Transverse colon (tissue), 4 donors: ENCODE measurements around the gene CMKLR1. TPM values are rescaled to one million over a fixed set of nuclear protein-coding genes. Genes with fewer than 3 reads are reported as not detected.

ENCODE experiments used
- DNase-seq: peaks from one replicate; pipeline ENCODE4 v3.0.0-alpha.2; 2019
- H3K27ac ChIP-seq, 4 donors: fragments of 200-600 bp; sonication (generic); 2 replicates each; pipeline ENCODE4 v1.5.1; 2016 to 2018; ENCODE audit warnings: inconsistent platforms in 4 of 4
- H3K27me3 ChIP-seq: fragments of 200-600 bp; sonication (generic); 2 replicates; pipeline ENCODE4 v1.5.1; 2017; ENCODE audit warnings: inconsistent platforms
- H3K36me3 ChIP-seq, 4 donors: fragments of 200-600 bp; sonication (generic); 2 replicates each; pipeline ENCODE4 v1.5.1; 2017 to 2019; ENCODE audit warnings: inconsistent platforms in 4 of 4
- H3K4me1 ChIP-seq, 4 donors: fragments of 200-600 bp; sonication (generic); 2 replicates each; pipeline ENCODE4 v1.5.1; 2017 to 2020; ENCODE audit warnings: inconsistent platforms in 4 of 4
- H3K4me3 ChIP-seq, 4 donors: fragments of 200-600 bp; sonication (generic); 1 replicate in 1 of 4; 2 replicates in 3 of 4; pipeline versions ENCODE4 v1.5.1 to v1.6.1; 2017 to 2019; ENCODE audit warnings: inconsistent platforms in 4 of 4
- H3K9me3 ChIP-seq, 2 donors: fragments of 200-600 bp; sonication (generic); 2 replicates each; pipeline ENCODE4 v1.5.1; 2017 to 2019; ENCODE audit warnings: inconsistent platforms in 2 of 2
- EP300 ChIP-seq: sonication (generic); formaldehyde crosslinking; IDR thresholded peaks from one replicate; pipeline ENCODE4 v1.6.1; 2017; ENCODE audit warnings: antibody characterized with exemption, low read depth
- POLR2A ChIP-seq: fragments of 450-650 bp; IDR thresholded peaks from one replicate; pipeline ENCODE4 v1.6.1; 2016; ENCODE audit warnings: antibody characterized with exemption, mild to moderate bottlenecking, moderate library complexity
- POLR2AphosphoS5 ChIP-seq, 3 donors: sonication (generic); formaldehyde crosslinking; IDR thresholded peaks; one replicate each; pipeline ENCODE4 v1.6.1; 2016; ENCODE audit warnings: antibody characterized with exemption in 3 of 3
- WGBS, 2 donors: methylation state at CpG; one replicate each; pipeline ENCODE4 v1.1.5; 2018; ENCODE audit warnings: low coverage in 1 of 2; 5-methylcytosine and 5-hydroxymethylcytosine counted together
- in situ Hi-C, 4 donors: fragments of 200-750 bp; cut with MboI; loops; one replicate each; pipeline versions ENCODE4 v1.15.0 to v1.15.1; 2017; ENCODE audit warnings: low sequenced_read_pairs in 3 of 4, low pct_ligation_motif_present in 1 of 4, low pct_unique_long_range_greater_than_20kb in 1 of 4
- intact Hi-C: fragments of 100-400 bp; cut with DNase I; formaldehyde crosslinking; loops from one replicate; pipeline ENCODE4 v1.15.1; 2023; ENCODE audit warnings: low total_unique reads
- total RNA-seq, 4 donors: library from RNA; depleted of rRNA; stranded (reverse); fragments of >200 nt; gene quantifications; one replicate each; pipeline ENCODE4 v1.1.0, GENCODE V29; 2016
- TF ChIP-seq, protein P1 (sequence below), 5 experiments: fragments of 200-600 bp in 3 of 5; fragments of 450-650 bp in 2 of 5; sonication (generic) in 3 of 5; IDR thresholded peaks; 1 replicate in 2 of 5; 2 replicates in 3 of 5; pipeline ENCODE4 v1.5.1; 2016 to 2017; ENCODE audit warnings: antibody characterized with exemption in 5 of 5, inconsistent platforms in 3 of 5, mild to moderate bottlenecking in 2 of 5, moderate library complexity in 1 of 5

The CMKLR1 gene
- total RNA-seq, 4 donors from 2014 or later, result 4.2 to 13.5 (median 4.5) TPM

DNA sequence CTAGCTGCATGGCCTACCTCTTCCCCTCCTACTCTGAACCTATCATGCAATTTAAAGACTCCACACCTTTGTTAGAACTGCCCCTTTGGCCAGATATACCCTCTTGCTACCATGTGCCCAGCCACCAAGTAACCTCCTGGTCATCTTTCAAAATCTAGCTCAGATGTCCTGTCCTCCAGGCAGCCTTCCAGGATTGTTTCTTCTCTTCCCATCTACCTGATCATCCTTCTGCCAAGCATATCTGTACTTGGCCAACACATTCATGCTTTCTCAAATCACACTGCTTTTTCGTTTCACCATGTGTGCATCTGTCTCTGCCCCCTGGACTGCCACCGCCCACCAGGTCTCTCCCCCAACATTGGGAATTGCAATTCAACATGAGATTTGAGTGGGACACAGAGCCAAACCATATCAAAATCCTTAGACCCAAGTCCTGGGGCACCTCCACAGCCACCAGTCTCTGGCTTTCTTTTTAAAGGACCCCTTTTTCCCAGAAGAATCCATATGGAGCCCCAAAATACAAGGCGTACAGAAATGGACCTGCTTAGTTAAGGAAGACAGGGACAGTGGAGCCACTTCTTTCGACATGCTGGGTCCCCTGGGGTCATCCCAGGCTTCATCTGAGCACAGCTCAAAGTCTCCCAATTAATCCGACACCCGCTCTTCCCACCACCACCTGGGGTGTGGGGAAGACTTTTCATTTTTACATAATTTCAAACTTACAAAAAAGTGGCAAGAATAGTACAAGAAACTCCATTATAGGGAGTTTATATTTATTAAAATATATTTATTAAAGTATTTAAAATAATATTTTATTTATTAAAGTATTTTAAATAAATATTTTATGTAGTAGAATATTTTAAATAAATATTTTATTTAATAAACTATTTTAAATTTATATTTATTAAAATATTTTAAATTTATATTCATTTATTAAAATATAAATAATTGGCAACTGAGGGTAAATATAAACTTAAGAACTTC, 7.9 kb upstream of the CMKLR1 start:
- intact Hi-C loops, result no loop called here
- 78 to 85% methylated on average over 5 to 6 of the region's 6 CpGs for WGBS, 2 donors

DNA sequence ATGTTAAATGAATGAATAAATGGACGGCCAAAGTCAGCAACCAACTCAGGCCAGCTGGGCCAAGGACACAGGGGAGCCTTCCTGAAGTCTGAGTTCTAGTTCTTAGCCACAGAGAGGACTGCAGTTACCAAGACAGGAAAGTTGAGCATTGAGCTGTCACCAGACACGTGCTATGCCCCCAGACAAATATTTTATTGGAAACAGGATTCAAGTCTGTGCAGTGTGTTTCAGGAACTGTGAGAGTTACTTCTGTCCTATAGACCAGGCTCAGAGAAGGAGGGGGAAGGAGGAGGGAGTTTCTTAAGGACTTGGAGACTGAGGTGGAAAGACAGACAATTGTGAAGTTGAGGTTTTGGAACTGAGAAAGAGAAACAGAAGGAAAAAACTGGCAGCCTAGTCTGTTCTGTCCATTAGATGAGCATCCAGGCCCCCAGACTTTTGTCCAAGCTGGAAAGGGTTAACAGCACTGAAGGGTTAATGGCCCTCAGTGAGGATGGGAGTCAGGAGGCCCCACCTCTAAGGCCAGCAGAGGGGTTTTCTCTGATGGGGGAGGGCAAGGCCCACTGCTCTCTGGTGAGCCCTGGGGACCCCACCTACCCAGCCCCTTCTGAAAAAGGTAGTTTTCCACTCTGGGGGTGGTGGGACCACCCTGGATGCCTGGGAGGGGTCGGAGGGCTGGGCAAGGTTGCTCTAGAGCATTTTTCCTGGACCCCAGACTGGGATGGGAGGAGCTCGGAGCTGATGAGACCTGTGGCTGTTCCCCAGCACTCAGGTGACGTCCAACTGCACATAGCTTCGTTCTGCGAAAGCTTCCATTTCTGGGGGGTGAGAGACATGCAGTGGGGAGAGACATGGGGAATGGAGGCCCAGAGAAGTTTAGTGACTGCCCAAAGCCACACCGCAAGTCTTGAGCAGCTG, 6.9 kb upstream of the CMKLR1 start:
- no peak for TF ChIP-seq POLR2A
- no peak for TF ChIP-seq EP300
- Histone ChIP-seq H3K4me1 (no peaks in the 10 kb centered on the region), H3K36me3 (no peaks in the 10 kb centered on the region), H3K27ac (no peak overlapping the region), H3K27me3 (no peaks in the 10 kb centered on the region), H3K4me3 (no peak overlapping the region), H3K9me3 (no peaks in the 10 kb centered on the region)
- in situ Hi-C loops, result no loop called here
- DNase-seq, result no peak
- intact Hi-C loops, result no loop called here
- 0 to 52% methylated on average over 2 to 8 of the region's 8 CpGs for WGBS, 2 donors

More for the DNA sequence above, 7.9 kb upstream of the CMKLR1 start:
- Histone ChIP-seq H3K27me3 (no peaks in the 10 kb centered on the region), H3K27ac (no peak overlapping the region), H3K9me3 (no peaks in the 10 kb centered on the region), H3K4me1 (no peaks in the 10 kb centered on the region), H3K36me3 (no peaks in the 10 kb centered on the region), H3K4me3 (no peak overlapping the region)
- TF ChIP-seq EP300 (no peak), POLR2AphosphoS5 (IDR thresholded peaks at IDR 0.05) (no peak)
- in situ Hi-C loops, result no loop called here
- DNase-seq, result no peak

DNA sequence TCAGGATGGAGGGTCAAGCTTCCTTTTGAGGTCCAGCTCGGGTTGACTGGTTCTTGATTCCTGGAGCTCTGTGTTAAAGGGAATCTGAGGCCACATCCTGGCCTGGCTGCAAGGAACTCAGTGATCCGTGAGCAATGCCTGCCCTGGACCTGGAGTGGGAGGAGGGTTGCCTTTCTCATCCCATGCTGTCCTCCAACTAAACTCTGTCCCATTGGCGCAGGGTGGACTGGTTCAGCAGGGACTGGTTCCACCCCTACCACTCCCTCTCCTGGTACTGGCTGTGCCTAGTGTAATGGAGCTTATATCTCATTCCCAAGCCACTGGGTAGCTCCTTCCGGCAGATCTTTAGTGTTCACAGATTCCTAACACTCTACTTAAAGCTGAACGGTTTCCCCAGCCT, 3.9 kb upstream of the CMKLR1 start:
- Histone ChIP-seq H3K4me1 (peaks cover 0 to 8% (median 3%) of the 10 kb centered on the region in 4 donors), H3K27me3 (peaks cover 14% of the 10 kb centered on the region), H3K9me3 (no peaks in the 10 kb centered on the region), H3K36me3 (no peaks in the 10 kb centered on the region), H3K4me3 (no peak overlapping the region), H3K27ac (no peak overlapping the region)
- WGBS, 2 donors, result 54 to 80% methylated on average over 1 to 5 of the region's 5 CpGs
- TF ChIP-seq, protein P1, sequence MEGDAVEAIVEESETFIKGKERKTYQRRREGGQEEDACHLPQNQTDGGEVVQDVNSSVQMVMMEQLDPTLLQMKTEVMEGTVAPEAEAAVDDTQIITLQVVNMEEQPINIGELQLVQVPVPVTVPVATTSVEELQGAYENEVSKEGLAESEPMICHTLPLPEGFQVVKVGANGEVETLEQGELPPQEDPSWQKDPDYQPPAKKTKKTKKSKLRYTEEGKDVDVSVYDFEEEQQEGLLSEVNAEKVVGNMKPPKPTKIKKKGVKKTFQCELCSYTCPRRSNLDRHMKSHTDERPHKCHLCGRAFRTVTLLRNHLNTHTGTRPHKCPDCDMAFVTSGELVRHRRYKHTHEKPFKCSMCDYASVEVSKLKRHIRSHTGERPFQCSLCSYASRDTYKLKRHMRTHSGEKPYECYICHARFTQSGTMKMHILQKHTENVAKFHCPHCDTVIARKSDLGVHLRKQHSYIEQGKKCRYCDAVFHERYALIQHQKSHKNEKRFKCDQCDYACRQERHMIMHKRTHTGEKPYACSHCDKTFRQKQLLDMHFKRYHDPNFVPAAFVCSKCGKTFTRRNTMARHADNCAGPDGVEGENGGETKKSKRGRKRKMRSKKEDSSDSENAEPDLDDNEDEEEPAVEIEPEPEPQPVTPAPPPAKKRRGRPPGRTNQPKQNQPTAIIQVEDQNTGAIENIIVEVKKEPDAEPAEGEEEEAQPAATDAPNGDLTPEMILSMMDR (IDR thresholded peaks at IDR 0.05), result no peak
- TF ChIP-seq POLR2A, result no peak
- intact Hi-C loops, result no loop called here
- in situ Hi-C loops, result no loop called here
- no peak for DNase-seq

DNA sequence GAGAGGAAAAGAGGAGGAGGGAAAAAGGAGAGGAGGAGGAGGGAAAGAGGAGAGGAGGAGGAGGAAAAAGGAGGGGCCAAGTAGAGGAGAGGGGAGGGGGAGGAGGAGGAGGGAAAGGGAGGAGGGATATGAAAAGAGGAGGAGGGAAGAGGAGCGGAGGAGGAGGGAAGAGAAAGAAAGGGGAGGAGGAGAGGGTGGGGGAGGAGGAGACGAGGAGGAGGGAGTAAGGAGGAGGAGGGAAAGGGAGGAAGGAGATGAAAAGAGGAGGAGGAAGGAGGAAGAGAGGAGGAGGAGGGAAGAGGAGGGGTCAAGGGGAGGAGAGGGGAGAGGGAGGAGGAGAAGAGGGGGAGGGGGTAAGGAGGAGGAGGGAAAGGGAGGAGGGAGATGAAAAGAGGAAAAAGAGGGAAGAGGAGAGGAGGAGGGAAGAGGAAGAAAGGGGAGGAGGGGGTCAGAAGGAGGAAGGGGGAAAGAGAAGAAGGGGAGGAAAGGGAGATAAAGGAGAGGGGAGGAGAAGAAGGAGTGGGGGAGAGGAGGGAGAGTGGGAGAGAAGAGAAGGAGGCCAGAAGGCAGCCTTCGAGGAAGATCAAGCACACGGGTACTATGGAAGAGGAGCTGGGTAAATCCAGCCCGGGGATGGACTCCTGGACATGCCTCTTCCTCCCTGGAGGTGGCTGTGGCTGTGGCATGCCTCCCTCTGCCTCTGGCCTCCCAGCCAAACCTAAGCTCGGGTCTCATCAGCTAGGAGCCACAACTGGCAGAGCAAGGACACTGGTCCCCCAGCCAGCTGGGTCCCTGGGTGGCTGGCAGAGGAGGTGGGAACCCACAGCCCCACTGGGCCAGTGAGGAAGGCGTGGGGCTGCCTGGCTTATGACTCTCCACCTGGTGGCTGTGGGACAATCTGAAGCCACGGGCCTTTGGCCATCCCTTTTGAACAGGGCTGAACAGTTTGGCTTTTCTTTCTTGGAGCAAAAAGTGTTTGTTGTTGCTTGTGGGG, 3.0 kb upstream of the CMKLR1 start:
- Histone ChIP-seq H3K36me3 (no peaks in the 10 kb centered on the region), H3K9me3 (no peaks in the 10 kb centered on the region), H3K27ac (no peak overlapping the region), H3K4me1 (peaks cover 0 to 8% (median 3%) of the 10 kb centered on the region in 4 donors), H3K4me3 (no peak overlapping the region), H3K27me3 (peaks cover 14% of the 10 kb centered on the region)
- intact Hi-C loops, result no loop called here
- whole genome bisulfite sequencing, 2 donors, result 60 to 69% methylated on average over 3 to 8 of the region's 8 CpGs
- TF ChIP-seq POLR2AphosphoS5 (IDR thresholded peaks at IDR 0.05) (no peak), POLR2A (no peak), EP300 (no peak)
- TF ChIP-seq, protein P1 (IDR thresholded peaks at IDR 0.05), result no peak
- no peak for DNase-seq
- in situ Hi-C loops, result no loop called here
